ENCODE data around the gene ARHGEF26.

DNA sequence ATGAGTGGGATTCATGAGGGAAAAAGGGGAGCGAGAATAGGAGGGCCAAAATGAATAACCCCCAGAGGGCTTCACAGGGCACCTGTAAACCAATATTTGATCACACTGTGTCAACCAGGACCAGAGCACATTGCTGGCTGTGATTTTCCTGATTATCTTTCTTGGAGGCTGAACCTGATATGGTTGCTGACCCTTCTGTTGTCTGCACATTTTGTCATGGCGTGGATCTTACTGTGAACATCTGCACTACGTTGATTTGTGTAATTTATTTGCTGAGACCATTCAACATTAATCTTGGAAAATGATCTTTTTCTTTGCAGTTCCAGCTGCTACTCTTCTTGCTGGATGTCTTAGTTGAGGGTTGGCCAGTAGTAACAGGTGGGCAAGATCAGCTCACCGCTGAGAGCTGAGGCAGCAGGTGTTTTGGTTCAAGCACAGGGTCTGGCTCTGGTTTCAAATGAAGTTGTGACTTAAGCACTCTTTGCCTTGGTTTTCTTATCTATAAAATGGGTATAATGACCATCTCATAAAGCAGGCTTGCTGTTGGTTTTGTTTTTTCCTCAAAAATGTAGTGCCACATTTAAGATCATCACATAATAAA, 61.2 kb downstream of the ARHGEF26 start:
- TF ChIP-seq EZH2 (IDR thresholded peaks at IDR 0.05; ENCODE audit: borderline replicate concordance, low read length) = no peak
- TF ChIP-seq, protein P1, sequence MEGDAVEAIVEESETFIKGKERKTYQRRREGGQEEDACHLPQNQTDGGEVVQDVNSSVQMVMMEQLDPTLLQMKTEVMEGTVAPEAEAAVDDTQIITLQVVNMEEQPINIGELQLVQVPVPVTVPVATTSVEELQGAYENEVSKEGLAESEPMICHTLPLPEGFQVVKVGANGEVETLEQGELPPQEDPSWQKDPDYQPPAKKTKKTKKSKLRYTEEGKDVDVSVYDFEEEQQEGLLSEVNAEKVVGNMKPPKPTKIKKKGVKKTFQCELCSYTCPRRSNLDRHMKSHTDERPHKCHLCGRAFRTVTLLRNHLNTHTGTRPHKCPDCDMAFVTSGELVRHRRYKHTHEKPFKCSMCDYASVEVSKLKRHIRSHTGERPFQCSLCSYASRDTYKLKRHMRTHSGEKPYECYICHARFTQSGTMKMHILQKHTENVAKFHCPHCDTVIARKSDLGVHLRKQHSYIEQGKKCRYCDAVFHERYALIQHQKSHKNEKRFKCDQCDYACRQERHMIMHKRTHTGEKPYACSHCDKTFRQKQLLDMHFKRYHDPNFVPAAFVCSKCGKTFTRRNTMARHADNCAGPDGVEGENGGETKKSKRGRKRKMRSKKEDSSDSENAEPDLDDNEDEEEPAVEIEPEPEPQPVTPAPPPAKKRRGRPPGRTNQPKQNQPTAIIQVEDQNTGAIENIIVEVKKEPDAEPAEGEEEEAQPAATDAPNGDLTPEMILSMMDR (conservative IDR thresholded peaks at IDR 0.05 in 1 of 2, IDR thresholded peaks at IDR 0.05 in 1 of 2; ENCODE audit: extremely low read depth in 1 of 2, insufficient read depth in 1 of 2, low read depth in 1 of 2, low read length in 2 of 2) = no peak

Measured in mammary epithelial cell (primary cell).